NCI-H2227 treated with DMSO at 0.1 percent for 48 hours (cell line): ENCODE data around the gene TM9SF4.

ENCODE experiments used
- DNase-seq: peaks from one replicate; lab custom pipeline; 2025; lab: John Stamatoyannopoulos, UW

Gene TM9SF4

GRCh38 chr20:32109392-32110172, at the start of gene TM9SF4:
TM9SF4 (plus strand) TSS chr20:32109714; CDS start chr20:32109741, 27 bp downstream.
- peak; percentile 97 for DNase-seq

GRCh38 chr20:32062776-32063170, 46.7 kb upstream of the TM9SF4 start:
- DNase-seq: no peak

GRCh38 chr20:32063695-32064094, 45.8 kb upstream of the TM9SF4 start:
- DNase-seq: no peak

GRCh38 chr20:32064667-32065066, 44.8 kb upstream of the TM9SF4 start:
- DNase-seq: no peak

GRCh38 chr20:32067234-32067821, 42.2 kb upstream of the TM9SF4 start:
- DNase-seq: no peak

- DNase-seq: no peak
These were observed 41.3 kb upstream of the TM9SF4 start for GRCh38 chr20:32068174-32068573.

- no peak for DNase-seq
These were observed 39.8 kb upstream of the TM9SF4 start for GRCh38 chr20:32069711-32070110.

GRCh38 chr20:32070282-32070681, 39.2 kb upstream of the TM9SF4 start:
- no peak for DNase-seq

- DNase-seq: no peak
These were observed 38.8 kb upstream of the TM9SF4 start for GRCh38 chr20:32070690-32071213.

GRCh38 chr20:32071395-32072167, 37.9 kb upstream of the TM9SF4 start:
- DNase-seq: no peak

GRCh38 chr20:32072168-32072750, 37.3 kb upstream of the TM9SF4 start:
- no peak for DNase-seq

GRCh38 chr20:32075534-32075933, 34.0 kb upstream of the TM9SF4 start:
- DNase-seq: no peak

GRCh38 chr20:32077190-32077589, 32.3 kb upstream of the TM9SF4 start:
- DNase-seq: no peak

- DNase-seq: no peak
These were observed 31.2 kb upstream of the TM9SF4 start for GRCh38 chr20:32078322-32078721.

GRCh38 chr20:32078791-32079190, 30.7 kb upstream of the TM9SF4 start:
- DNase-seq: no peak

GRCh38 chr20:32079655-32080109, 29.8 kb upstream of the TM9SF4 start:
- DNase-seq: no peak

GRCh38 chr20:32080783-32081182, 28.7 kb upstream of the TM9SF4 start:
- no peak for DNase-seq

- DNase-seq: no peak
These were observed 26.0 kb upstream of the TM9SF4 start for GRCh38 chr20:32083469-32083868.

- DNase-seq: no peak
These were observed 22.4 kb upstream of the TM9SF4 start for GRCh38 chr20:32087070-32087469.

GRCh38 chr20:32088759-32089158, 20.8 kb upstream of the TM9SF4 start:
- no peak for DNase-seq

GRCh38 chr20:32089637-32090362, 19.7 kb upstream of the TM9SF4 start:
- no peak for DNase-seq
